SW 1271 (cell line): ENCODE measurements around the gene ATP8A1.
"Not testable (repeated sequence)": the region's sequence is repeated elsewhere in the genome, so short reads cannot be mapped to it uniquely, and the experiment has no call there.

Experiments
- DNase-seq, 2 experiments: peaks; one replicate each; lab custom pipeline; 2025; lab: John Stamatoyannopoulos, UW

The ATP8A1 gene

GRCh38 chr4:42467777-42468176 is 189.1 kb downstream of the ATP8A1 start:
- DNase-seq = not testable (repeated sequence)

GRCh38 chr4:42466273-42466844 is 190.5 kb downstream of the ATP8A1 start:
- DNase-seq = no peak

- DNase-seq = no peak
Measured at GRCh38 chr4:42464550-42465094, 192.3 kb downstream of the ATP8A1 start.

GRCh38 chr4:42461216-42461615 is 195.7 kb downstream of the ATP8A1 start:
- not testable (repeated sequence) for DNase-seq

GRCh38 chr4:42460043-42460442 is 196.9 kb downstream of the ATP8A1 start:
- DNase-seq = no peak

- DNase-seq = no peak
Measured at GRCh38 chr4:42458657-42459056, 198.2 kb downstream of the ATP8A1 start.

- no peak for DNase-seq
Measured at GRCh38 chr4:42454755-42455420, 202.0 kb downstream of the ATP8A1 start.

GRCh38 chr4:42453612-42454011 is 203.3 kb downstream of the ATP8A1 start:
- no peak for DNase-seq

- no peak for DNase-seq
Measured at GRCh38 chr4:42452823-42453222, 204.1 kb downstream of the ATP8A1 start.

GRCh38 chr4:42446823-42447222 is 210.1 kb downstream of the ATP8A1 start:
- no peak for DNase-seq

- no peak for DNase-seq
Measured at GRCh38 chr4:42445038-42445437, 211.9 kb downstream of the ATP8A1 start.

- DNase-seq = no peak
Measured at GRCh38 chr4:42442601-42443000, 214.3 kb downstream of the ATP8A1 start.

GRCh38 chr4:42440083-42440482 is 216.8 kb downstream of the ATP8A1 start:
- DNase-seq = no peak

GRCh38 chr4:42436928-42437565 is 219.9 kb downstream of the ATP8A1 start:
- no peak for DNase-seq

GRCh38 chr4:42428036-42428435 is 228.9 kb downstream of the ATP8A1 start:
- DNase-seq = no peak

GRCh38 chr4:42425146-42426065 is 231.5 kb downstream of the ATP8A1 start:
- no peak for DNase-seq

- no peak for DNase-seq
Measured at GRCh38 chr4:42420140-42420539, 236.8 kb downstream of the ATP8A1 start.

GRCh38 chr4:42417550-42417949 is 239.4 kb downstream of the ATP8A1 start:
- DNase-seq = no peak

- no peak for DNase-seq
Measured at GRCh38 chr4:42416017-42416416, 240.9 kb downstream of the ATP8A1 start.

GRCh38 chr4:42415281-42415680 is 241.6 kb downstream of the ATP8A1 start:
- no peak for DNase-seq

GRCh38 chr4:42412251-42412650 is 244.7 kb downstream of the ATP8A1 start:
- peak; percentile 9 to 70 for DNase-seq

- DNase-seq = no peak
Measured at GRCh38 chr4:42411803-42412202, 245.1 kb downstream of the ATP8A1 start.
